Left renal cortex interstitium (tissue), 4 donors: ENCODE data around the gene DNAH17. TPM values are rescaled to one million over a fixed set of nuclear protein-coding genes. Genes with fewer than 3 reads are reported as not detected.

Experiments
- DNase-seq, 4 donors: peaks; one replicate each; pipeline ENCODE4 v3.0.0-alpha.2; 2013; ENCODE audit warnings: low read depth in 4 of 4, low spot score in 2 of 4, missing footprints in 1 of 4
- polyA plus RNA-seq, 4 donors: library from polyadenylated mRNA; unstranded; fragments of 120-200 nt; gene quantifications; one replicate each; pipeline ENCODE4 v1.2.1, GENCODE V29; 2013; ENCODE audit not compliant: insufficient read length in 4 of 4

The DNAH17 gene
- polyA plus RNA-seq, 4 donors, result 1.3 to 4.3 (median 2.8) TPM

DNA sequence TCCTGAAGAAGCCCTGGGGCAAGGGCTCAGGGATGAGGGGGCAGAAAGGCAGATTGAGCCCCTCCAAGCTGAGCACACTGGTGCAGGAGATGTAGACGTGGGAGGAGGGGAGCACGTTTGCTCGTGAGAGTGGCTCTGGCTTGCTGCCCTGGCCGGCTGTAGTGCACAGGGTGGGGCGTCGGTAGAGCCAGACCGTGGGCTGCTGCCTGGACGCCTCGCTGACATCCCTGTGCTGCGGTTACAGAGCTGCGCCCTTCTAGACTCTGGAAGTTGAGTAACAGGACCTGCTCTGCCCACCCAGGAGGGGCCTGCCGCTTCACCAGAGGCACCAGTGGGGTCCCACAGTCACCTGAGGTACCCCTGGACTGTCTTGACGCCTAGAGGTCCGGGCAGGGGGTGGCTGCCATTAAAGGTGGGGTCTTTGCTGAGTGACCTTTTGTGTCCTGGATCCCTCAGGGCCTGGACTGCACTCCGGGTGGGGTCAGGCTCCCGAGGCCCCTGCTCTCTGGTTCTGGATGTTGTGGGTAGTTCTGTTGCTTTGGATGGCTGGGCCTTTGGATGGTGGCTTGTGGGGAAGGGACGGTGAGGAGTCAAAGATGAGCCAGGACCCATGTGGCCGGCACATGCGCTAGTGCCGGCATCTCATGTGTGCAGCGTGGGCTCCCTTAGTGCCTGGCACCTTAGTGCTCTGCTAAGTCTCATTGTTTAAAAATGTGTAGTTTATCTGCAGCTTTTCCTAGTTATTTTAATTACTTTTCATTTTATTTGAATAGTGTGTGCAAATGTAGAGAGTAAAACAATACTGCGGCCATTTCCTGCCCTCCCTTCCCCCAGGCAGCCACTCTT is 157.0 kb downstream of the DNAH17 start:
- DNase-seq, result no peak

DNA sequence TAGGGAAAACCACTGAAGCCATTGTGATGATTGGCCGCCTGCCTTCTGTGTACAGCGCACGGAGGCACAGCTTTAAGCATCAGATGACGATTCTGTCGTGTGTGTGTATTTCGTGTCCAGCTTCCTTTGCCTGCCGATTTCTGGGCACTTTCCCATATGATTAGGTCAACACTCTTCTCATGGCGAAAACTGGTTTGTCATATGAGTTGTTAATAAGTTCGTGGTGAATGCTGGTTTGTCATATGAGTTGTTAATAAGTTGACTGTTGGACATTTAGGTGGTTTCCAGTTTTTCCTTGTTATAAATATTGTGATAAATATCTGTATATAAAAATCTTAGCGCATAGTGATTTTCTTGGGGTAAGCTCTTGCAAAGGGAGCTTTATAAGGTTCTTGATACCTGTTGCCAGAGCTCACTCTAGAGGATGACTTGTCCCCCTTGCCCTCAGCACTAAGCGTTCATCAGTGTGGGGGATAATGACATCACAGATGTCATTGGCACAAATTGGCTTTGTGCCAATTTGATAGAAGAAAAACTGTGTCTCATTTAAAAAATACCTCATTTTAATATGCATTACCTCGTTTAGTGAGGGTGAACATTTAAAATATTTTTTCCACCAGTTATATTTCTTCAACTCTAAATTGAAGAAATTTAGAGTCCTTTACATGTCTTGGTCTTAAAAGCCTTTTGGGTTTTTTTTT is 158.7 kb downstream of the DNAH17 start:
- no peak for DNase-seq

DNA sequence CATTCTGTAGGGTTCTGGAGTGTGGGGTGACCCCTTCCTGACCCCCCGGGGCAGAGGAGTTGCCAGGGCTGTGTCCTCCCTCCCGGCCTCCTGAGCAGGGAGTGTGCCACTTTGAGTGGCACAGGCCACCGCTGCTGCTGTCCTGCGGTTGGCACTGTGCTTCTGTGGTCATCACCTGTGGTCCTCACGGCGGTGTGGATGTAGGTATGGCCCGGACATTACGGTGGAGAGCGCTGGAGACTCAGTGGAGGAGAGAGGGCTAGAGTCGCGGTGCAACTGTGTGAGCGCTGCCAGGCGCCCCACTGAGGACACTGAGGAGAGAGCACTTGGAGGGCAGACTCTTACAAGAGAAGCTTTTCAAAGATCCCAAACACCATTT is 159.7 kb downstream of the DNAH17 start:
- DNase-seq, result no peak

DNA sequence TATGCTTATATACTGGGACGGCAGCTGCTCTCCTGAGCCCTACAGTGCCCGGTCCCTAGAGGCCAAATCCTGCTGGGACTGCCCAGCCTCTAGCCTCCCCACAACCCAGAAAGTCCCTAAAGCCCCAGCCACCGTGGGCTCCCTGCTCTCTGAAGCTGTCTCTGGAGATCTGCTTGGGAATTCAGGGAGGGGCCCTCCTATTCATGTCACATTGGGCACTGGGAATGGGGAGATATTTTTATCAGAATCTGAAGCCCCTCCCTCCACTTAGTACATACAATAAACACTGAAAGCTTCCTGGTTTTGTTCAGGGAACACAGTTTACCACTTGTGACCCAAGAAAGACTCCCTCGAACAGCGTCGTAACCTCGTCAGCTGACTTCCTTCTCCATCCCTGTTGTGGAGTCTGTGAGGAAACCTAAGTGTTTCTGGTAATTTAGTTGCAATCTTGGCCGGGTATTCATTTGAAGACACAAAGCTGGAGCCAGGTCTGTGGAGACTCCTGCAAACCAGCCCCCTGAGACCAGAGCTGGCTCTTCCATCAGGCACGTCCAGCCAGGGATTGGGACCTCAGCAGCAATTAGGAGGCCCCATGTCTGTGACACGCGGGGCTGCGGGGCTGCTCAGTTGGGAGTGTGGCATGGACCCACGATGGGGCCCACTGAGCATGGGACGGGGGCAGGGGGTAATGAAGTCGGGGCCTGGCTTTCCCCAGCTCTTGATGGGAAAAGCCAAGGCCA is 160.2 kb downstream of the DNAH17 start:
- DNase-seq, result no peak

DNA sequence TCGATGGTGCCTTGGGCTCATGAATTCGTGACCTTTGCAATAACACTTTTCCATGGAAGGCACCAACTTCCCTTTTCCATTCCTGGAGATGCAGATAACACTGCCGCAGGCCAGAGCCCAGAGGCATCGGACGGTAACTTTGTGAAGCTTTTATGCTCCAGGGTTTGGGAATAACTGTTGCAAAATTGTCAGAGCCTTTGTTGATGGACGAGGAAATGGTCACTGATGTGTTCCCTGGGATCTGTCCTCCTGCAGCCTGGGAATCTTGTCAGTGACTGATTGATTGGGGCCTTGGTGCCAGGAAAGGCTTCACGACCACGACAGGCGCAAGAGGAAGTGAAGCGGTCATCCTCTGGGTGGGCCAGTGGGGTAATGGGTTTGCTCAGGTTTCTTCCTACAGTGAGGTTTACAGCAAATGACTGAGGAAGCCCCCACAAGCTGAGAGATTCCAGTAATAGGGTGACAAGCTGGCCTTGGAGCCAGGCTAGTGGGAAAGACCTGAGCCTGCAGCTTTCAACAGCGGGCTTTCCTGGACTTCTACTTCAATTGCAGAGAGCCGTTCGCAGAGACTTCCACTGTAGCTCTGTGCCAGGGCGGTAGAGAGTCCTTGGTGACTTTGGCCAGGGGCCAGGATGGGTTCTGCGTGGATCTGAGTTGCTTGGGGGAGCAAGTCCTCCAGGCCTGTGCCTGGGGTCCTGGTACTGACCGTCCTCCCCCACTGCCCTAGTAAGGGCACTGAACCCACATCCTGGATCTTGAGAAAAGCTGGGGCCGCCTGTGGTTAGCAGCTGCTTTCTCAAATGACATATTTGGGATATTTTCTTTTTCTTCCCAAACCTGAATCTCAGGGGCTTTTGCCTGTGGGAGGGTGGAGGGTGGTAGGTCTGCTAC is 161.1 kb downstream of the DNAH17 start:
- DNase-seq, result no peak

DNA sequence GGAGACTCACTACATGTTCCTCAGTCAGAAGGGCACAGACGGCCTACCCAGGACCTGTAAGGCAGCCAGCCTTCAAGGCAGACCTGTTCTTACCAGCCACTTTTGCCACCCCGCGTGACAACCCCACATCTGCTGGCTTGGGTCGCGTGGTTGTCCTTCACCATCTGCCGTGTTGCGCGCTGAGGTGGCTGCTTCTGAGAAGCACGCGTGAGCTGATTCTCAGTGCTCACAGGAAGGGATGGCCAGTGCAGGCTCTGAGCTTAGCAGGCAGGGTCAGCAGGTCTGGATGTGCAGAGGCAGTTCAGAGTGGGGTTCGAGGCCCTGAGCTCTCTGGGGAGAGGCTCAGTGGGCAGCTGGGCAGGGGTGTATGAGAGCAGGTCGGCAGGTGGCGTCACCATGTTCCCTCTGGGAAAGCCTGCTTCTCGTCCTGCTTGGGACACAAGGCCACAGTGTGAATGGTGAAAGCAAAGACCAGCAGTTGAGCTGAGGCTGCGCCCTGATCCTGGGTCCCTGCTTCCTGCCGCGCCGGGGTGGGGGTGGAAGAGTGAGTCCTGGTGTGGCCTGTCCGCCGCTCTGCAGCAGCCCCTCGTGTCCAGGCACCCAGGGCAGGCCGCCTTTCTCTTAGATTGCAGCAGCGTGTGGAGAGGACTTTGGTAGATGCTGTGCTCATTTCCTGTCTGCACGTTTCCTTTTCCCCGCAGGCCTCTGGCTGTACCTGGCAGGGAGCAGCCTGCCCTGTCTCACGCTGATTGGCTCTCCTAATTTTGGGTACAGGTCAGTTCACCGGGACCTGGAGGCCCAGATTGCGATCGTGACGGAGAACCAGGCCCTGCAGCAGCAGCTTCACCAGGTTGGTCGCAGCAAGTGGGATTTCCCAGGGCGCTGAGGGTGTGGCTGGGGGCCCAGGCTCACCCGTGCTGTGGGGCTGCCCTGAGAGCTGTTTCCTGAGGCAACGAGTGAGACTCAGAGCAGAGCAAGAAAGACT is 162.7 kb downstream of the DNAH17 start:
- no peak for DNase-seq

DNA sequence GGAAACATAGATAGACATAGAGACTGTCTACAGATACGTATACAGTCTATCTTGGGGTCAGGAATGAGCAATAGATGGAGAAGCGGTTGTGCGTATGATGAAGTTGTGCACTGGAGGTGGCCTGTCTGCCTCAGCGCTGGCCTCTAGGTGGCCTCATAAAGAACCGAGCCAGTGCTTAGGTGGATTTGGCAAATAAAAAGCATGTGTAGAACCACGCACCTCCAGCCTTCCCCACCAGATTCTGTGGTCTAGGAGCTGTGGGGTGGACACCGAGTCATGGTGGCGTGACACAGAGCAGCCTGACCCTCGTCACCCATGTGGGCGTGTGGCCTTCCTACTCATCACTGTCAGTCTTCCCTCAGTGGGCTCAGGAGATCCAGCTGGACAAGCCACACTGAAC is 164.8 kb downstream of the DNAH17 start:
- no peak for DNase-seq

DNA sequence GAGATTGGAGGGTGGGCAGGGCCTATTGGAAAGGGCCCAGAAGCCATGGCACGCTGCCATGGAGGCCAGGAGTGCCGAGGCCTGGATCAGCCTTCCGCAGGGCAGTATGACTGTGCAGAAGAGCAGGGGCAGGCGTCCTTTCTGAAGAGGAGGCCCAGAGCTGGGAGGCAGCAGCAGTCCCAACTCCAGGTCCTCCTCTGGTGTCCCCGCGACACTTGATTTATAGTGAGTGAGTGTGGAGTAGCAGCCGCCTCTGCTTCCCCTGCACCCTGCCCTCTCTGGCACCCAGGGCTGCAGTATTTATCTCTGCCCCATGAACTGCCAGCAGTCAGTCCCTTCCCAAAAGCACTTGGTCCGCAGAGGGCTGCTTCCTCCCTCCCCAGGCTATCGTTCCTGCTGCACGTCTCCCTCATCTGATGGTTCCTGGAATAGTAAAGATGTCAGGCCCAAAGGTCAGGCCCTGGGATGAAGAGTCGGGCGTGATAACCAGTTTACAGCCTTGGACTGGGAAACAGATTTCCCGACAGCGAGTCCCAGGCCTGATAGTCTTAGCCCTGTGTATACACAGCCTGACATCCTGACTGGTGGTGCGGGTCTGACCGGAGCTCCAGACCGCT is 165.8 kb downstream of the DNAH17 start:
- no peak for DNase-seq

DNA sequence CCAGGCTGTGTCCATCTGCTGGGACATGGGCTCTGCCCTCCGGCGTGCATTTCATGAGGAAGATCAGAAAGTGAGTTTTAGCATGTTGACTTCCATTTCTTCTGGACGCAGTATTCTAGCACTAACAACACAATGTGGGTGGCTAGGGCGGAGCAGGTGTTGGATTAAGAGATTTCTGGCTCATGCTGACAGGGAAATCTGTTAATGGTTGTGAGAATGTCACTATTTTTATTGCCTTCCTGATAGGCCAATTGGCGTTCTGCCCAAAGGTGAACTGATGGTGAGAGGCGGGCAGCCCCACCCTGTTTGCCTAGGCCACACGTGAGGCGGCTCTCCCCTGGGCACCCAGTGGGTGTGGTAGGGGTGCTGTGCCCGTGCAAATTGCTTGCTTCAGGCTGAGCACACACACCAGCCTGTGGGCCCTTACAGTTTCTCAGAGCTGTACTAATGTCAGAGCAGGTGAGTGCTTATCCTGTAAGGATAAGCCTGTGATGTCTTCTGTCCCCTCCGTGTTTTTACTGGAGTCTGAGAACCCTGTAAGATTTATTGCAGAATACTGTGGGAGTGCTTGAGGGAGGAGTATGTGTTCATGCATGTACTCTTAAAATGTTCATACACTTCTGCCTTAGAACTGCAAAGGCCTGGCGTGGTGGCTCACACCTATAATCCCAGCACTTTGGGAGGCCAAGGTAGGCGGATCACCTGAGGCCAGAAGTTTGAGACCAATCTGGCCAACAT is 167.8 kb downstream of the DNAH17 start:
- no peak for DNase-seq

DNA sequence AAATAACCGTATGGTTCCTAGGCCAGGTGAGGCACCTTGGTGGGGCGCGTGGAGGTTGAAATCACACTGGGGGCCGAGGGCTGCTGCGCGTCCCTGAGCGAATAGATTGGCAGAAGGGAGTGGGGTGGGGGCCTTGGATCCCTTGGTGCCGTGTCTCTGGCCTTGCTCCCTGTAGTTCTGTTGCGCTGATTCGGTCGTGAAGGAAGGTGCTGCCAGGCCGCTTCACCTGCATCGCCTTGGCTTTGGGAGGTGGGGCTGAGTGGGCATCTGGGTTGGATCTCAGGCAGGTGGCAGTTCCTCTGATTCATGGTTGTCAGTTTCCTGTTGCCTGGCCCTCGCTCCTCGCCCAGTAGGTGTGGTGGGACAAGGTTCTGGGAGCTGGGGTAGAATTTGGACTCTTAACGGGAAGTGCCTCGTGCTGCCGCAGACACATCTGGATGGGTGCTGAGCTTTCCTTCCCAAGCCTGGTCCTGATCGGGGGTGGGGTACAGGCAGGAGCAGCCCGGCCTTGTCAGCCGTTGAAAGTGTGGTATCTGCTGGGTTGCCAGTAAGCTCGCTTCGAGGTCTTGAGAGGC is 168.6 kb downstream of the DNAH17 start:
- no peak for DNase-seq

DNA sequence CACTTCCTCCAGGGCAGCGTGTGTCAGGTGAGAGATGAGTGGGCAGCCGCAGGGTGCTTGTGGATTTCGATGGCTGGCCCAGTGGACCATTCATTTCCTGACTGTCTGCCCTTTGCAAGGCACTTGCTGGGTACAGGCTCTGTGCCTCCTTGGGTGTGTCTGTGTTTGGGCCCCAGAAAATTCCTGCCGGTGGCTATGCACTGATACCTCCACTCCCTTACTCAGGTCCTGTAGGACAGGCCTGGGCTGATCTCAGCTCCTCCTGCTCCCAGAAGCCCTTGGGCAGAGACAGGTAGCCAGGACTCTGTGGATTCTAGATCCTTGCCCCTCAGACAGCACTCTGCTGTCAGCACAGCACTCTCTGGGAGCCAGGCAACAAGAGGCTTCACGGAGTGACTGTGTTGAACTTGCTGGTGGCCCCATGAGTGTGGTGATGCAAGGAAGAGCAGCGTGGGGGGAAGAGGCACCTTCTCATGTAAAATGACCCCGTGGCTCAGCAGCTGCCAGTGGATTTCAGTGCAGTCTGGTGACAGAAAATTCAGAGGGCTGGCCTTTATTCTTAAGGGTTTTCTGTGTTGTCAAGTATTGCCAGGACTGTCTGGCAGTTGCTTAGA is 169.7 kb downstream of the DNAH17 start:
- peak in 1 of 4 donors; percentile 52 for DNase-seq

DNA sequence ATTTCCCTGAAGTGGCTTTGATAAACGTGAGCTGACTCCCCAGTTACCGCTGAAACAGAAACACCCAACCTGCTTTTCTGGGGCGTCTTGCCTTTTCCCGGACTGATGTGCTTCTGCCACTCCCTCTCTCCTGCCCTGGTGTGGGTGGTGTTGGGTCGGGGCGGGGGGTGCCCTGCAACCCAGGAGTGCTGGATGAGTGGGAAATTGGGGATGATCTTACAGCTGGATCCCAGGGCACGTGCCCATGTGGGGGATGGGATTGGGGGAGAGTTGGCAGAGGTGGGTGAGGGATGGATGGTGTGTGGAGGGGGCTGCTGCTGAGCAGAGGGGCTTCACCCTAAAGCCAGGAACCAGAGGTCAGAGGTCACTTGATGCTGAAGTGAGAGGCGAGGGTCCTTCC is 170.3 kb downstream of the DNAH17 start:
- DNase-seq, result no peak

DNA sequence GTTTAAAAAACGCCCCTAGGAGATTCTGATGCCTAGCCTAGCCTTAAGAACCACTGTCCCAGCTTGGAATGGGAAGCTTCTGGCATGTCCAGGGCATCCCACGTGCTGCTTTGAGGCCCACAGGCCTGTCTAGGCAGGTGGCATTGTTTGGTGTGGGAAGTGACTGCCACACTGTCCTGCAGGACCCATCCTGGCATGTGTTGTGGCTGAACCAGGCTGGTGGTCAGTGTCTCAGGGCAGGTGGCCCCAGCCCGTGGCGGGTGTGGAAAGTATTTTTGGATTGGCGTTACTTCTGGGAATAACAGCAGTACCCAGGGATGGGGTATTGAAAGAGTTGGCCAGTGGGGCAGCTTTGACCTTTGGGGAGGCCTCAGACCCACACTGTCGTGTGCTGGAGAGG is 170.8 kb downstream of the DNAH17 start:
- DNase-seq, result no peak

DNA sequence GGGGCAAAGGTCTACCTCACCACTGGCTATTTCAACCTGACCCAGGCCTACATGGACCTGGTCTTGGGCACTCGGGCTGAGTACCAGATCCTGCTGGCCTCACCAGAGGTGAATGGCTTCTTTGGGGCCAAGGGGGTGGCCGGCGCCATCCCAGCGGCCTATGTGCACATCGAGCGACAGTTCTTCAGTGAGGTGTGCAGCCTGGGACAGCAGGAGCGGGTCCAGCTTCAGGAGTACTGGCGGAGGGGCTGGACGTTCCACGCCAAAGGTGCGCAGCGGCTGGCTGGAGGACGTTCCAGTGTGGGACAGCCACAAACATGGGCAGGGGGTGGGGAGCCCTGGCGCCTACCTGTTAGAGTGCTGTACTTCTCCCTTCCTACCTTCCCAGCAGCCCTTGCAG is 173.4 kb downstream of the DNAH17 start:
- DNase-seq, result no peak

DNA sequence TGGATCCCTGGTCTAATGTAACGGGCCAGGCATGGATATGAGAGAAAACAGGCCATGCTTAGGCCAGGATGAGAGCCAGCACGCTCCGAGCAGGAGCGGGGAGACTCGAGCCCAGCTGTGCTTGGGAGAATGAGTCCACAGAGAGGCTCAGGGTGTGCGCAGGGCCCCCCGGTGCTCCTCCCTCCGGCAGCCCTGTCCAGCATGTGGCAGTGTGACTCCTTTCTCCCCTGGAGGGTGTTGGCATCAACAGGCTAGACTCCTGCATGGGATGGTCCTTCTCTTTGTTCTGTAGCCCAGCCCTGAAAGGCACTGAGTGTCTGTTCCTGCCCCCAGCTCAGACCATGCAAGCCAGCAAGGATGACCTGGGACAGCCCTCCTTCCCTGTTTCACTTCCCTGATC is 175.3 kb downstream of the DNAH17 start:
- DNase-seq, result no peak

DNA sequence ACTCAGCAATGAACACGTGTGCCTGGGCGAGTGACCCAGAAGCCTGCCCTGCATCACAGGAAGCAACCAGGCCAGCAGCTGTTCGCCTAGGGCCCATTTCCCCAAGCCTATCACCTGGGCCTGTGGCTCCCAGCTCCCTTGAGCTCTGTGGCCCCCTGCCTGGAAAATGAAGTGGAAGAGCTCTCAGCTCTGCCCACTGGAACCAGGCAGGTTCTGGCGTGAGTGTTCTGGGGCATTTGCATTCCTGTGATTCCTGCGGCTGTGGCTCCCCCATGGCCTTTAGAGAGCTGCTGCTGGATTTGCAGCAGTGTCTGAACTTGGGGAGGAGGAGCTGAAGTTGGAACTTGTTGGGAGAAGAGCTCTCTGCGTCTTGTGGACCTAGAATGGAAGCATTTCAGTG is 175.9 kb downstream of the DNAH17 start:
- DNase-seq, result no peak

DNA sequence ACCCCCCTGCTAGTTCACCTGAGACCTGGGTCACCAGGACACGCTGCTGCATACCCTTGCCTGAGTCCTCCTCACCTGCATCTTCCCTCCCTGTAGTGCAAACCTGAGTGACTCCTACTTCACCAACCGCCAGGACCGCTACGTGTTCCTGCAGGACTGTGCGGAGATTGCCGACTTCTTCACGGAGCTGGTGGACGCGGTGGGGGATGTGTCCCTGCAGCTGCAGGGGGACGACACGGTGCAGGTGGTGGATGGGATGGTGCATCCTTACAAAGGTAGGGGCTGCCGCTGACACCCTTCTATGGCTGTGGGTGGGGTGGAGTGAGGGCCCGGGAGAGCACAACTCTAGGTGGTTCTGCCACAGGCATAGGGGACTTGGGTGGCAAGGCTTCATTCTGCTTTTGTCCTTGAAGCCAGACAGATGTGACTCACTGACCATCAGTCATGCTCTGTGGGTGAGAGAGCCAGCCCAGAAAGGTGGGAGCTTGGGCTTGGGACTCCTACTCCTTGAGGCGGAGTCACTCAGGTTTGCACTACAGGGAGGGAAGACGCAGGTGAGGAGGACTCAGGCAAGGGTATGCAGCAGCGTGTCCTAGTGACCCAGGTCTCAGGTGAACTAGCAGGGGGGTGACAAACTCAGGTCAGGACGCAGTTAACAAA is 176.5 kb downstream of the DNAH17 start:
- no peak for DNase-seq
